CD14-positive monocyte (primary cell): Measurements from ENCODE around the gene PUDP. TPM values are rescaled to one million over a fixed set of nuclear protein-coding genes. Genes with fewer than 3 reads are reported as not detected.

Source experiments
- DNase-seq, 3 donors: peaks; one replicate each; pipeline ENCODE4 v3.0.0-alpha.2; 2011 to 2022
- H2AFZ ChIP-seq: 2 replicates; pipeline ENCODE4 v1.6.0; 2012; ENCODE audit warnings: mild to moderate bottlenecking, low read depth, low read length, inconsistent platforms; ENCODE audit not compliant: insufficient read depth, poor library complexity, severe bottlenecking
- H3K27ac ChIP-seq, 2 donors: 1 replicate in 1 of 2; 2 replicates in 1 of 2; pipeline ENCODE4 v1.5.1; 2012 to 2013; ENCODE audit warnings: low read length in 2 of 2, control low read depth in 1 of 2, inconsistent platforms in 1 of 2, low read depth in 1 of 2, mild to moderate bottlenecking in 1 of 2
- H3K27me3 ChIP-seq, 2 donors: one replicate each; pipeline versions ENCODE4 v1.6.0 to v1.6.1; 2011 to 2013; ENCODE audit warnings: low read length in 2 of 2; ENCODE audit not compliant: control insufficient read depth in 2 of 2, insufficient read depth in 2 of 2
- H3K36me3 ChIP-seq, 2 donors: replicated peaks in 1 of 2; 1 replicate in 1 of 2; 2 replicates in 1 of 2; pipeline versions ENCODE4 v1.5.1 to v1.6.1; 2012 to 2013; ENCODE audit warnings: low read length in 2 of 2, control low read depth in 1 of 2, inconsistent platforms in 1 of 2, mild to moderate bottlenecking in 1 of 2; ENCODE audit not compliant: insufficient read depth in 2 of 2, control insufficient read depth in 1 of 2
- H3K4me1 ChIP-seq, 2 donors: 1 replicate in 1 of 2; 2 replicates in 1 of 2; pipeline versions ENCODE4 v1.5.1 to v1.6.1; 2012 to 2013; ENCODE audit warnings: low read length in 2 of 2, control low read depth in 1 of 2, inconsistent platforms in 1 of 2, mild to moderate bottlenecking in 1 of 2, moderate library complexity in 1 of 2; ENCODE audit not compliant: insufficient read depth in 2 of 2, control insufficient read depth in 1 of 2
- H3K4me2 ChIP-seq: replicated peaks from 2 replicates; pipeline ENCODE3; 2012; ENCODE audit warnings: low read length, moderate library complexity, mild to moderate bottlenecking; ENCODE audit not compliant: poor library complexity, severe bottlenecking; ENCODE audit errors: extremely low read depth
- H3K4me3 ChIP-seq, 3 experiments: fragments of 200-600 bp in 1 of 3; sonication (generic) in 1 of 3; replicated peaks in 1 of 3; 1 replicate in 2 of 3; 2 replicates in 1 of 3; pipeline ENCODE4 v1.5.1; 2011 to 2013; ENCODE audit warnings: low read length in 3 of 3, mild to moderate bottlenecking in 3 of 3, control low read depth in 2 of 3, low read depth in 2 of 3, inconsistent platforms in 1 of 3, moderate library complexity in 1 of 3
- H3K79me2 ChIP-seq: 2 replicates; pipeline ENCODE4 v1.6.0; 2012; ENCODE audit warnings: mild to moderate bottlenecking, control low read depth, inconsistent platforms, low read length, moderate library complexity; ENCODE audit not compliant: insufficient read depth
- H3K9ac ChIP-seq: 2 replicates; pipeline ENCODE4 v1.6.0; 2017; ENCODE audit warnings: low read length, mild to moderate bottlenecking; ENCODE audit not compliant: insufficient read depth, poor library complexity, severe bottlenecking
- H3K9me3 ChIP-seq, 2 donors: replicated peaks in 1 of 2; 1 replicate in 1 of 2; 2 replicates in 1 of 2; pipeline versions ENCODE4 v1.5.1 to v1.6.1; 2012 to 2013; ENCODE audit warnings: low read length in 2 of 2, control low read depth in 1 of 2; ENCODE audit not compliant: control insufficient read depth in 1 of 2, insufficient read depth in 1 of 2
- H4K20me1 ChIP-seq: 2 replicates; pipeline ENCODE4 v1.6.0; 2012; ENCODE audit warnings: mild to moderate bottlenecking, low read length, control low read depth, moderate library complexity; ENCODE audit not compliant: insufficient read depth
- H3K27ac Mint-ChIP-seq, 7 donors: one replicate each; pipeline ENCODE4 v1.8.0; 2020; ENCODE audit warnings: mild to moderate bottlenecking in 7 of 7, mixed read lengths in 7 of 7, moderate library complexity in 6 of 7, inconsistent platforms in 2 of 7
- H3K27me3 Mint-ChIP-seq, 3 donors: one replicate each; pipeline ENCODE4 v1.8.0; 2021 to 2022; ENCODE audit warnings: low read depth in 3 of 3, mild to moderate bottlenecking in 3 of 3, mixed read lengths in 3 of 3, moderate library complexity in 3 of 3, inconsistent platforms in 1 of 3
- H3K36me3 Mint-ChIP-seq, 2 donors: one replicate each; pipeline ENCODE4 v1.8.0; 2020; ENCODE audit warnings: mixed read lengths in 2 of 2, inconsistent platforms in 1 of 2, mild to moderate bottlenecking in 1 of 2
- H3K4me1 Mint-ChIP-seq: one replicate; pipeline ENCODE4 v1.8.0; 2020; ENCODE audit warnings: mild to moderate bottlenecking, mixed read lengths
- H3K4me3 Mint-ChIP-seq, 2 donors: one replicate each; pipeline ENCODE4 v1.8.0; 2020; ENCODE audit warnings: mild to moderate bottlenecking in 2 of 2, mixed read lengths in 2 of 2, moderate library complexity in 1 of 2
- H3K9me3 Mint-ChIP-seq, 7 donors: one replicate each; pipeline ENCODE4 v1.8.0; 2020 to 2022; ENCODE audit warnings: mixed read lengths in 7 of 7, mild to moderate bottlenecking in 6 of 7, moderate library complexity in 6 of 7, inconsistent platforms in 2 of 7
- WGBS: methylation state at CpG from one replicate; pipeline ENCODE4 v1.1.5; 2013; ENCODE audit warnings: missing lambda C conversion rate; ENCODE audit not compliant: insufficient coverage; 5-methylcytosine and 5-hydroxymethylcytosine counted together
- intact Hi-C, 2 donors: fragments of 100-400 bp; cut with micrococcal nuclease; formaldehyde crosslinking; loops; one replicate each; pipeline versions ENCODE4 v1.15.0 to v1.15.1; 2023
- polyA plus RNA-seq, 3 donors: library from polyadenylated mRNA; depleted of rRNA in 1 of 3; unstranded in 2 of 3; stranded (reverse) in 1 of 3; fragments of 300-500 nt in 2 of 3; fragments of >200 nt in 1 of 3; fragmentation: Illumina TruSeq in 2 of 3; gene quantifications; 1 replicate in 2 of 3; 2 replicates in 1 of 3; pipeline ENCODE4 v1.2.3, GENCODE V29; 2012 to 2021
- TF ChIP-seq, protein P1 (sequence below): fragments of 200-600 bp; IDR thresholded peaks from one replicate; pipeline ENCODE4 v1.8.0; 2022; ENCODE audit warnings: antibody characterized with exemption, mild to moderate bottlenecking

The PUDP gene
- polyA plus RNA-seq, 3 donors = 21.4 to 49.5 (median 45.4) TPM

DNA sequence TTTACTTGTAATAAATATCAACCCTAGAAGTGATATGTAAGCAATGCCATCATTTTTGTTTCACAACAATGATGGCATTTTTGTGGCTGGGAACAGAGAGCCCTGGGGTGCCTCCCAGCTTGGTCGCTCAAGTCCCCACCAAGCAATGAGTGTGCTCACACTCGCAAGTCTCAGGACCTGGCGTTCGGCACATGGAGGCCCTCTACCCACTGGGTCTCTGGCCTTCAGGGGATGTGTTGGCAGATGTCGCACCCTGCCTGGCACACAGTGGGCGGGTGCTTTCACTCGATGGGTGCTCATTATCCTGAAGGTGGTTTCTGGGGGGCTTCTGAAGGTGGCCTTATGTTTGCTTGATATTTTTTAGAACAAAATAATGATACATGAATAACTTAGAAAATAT is 75.1 kb downstream of the PUDP start:
- H3K27ac Mint-ChIP-seq = peak overlapping the region in 1 of 7 donors; percentile 6
- no peak overlapping the region for H3K4me3 Mint-ChIP-seq
- H3K4me1 Mint-ChIP-seq = peaks cover 7% of the 10 kb centered on the region
- peaks cover 0 to 1% (median 0%) of the 10 kb centered on the region in 7 donors for H3K9me3 Mint-ChIP-seq
- Histone ChIP-seq H4K20me1 (peaks cover 45% of the 10 kb centered on the region), H3K4me3 (no peak overlapping the region), H2AFZ (no peak overlapping the region), H3K4me1 (peaks cover 0 to 7% of the 10 kb centered on the region in 2 donors), H3K9ac (no peak overlapping the region), H3K27me3 (no peaks in the 10 kb centered on the region), H3K9me3 (no peaks in the 10 kb centered on the region), H3K36me3 (peaks cover 22 to 73% of the 10 kb centered on the region in 2 donors), H3K4me2 (no peak overlapping the region), H3K27ac (no peak overlapping the region), H3K79me2 (peaks cover 7% of the 10 kb centered on the region)
- DNase-seq = no peak
- TF ChIP-seq, protein P1, sequence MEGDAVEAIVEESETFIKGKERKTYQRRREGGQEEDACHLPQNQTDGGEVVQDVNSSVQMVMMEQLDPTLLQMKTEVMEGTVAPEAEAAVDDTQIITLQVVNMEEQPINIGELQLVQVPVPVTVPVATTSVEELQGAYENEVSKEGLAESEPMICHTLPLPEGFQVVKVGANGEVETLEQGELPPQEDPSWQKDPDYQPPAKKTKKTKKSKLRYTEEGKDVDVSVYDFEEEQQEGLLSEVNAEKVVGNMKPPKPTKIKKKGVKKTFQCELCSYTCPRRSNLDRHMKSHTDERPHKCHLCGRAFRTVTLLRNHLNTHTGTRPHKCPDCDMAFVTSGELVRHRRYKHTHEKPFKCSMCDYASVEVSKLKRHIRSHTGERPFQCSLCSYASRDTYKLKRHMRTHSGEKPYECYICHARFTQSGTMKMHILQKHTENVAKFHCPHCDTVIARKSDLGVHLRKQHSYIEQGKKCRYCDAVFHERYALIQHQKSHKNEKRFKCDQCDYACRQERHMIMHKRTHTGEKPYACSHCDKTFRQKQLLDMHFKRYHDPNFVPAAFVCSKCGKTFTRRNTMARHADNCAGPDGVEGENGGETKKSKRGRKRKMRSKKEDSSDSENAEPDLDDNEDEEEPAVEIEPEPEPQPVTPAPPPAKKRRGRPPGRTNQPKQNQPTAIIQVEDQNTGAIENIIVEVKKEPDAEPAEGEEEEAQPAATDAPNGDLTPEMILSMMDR = no peak
- peaks cover 47 to 79% of the 10 kb centered on the region in 2 donors for H3K36me3 Mint-ChIP-seq
- intact Hi-C loops = no loop called here
- H3K27me3 Mint-ChIP-seq = peaks cover 0 to 1% (median 0%) of the 10 kb centered on the region in 3 donors
- no CpG with 5 or more reads among the region's 7 CpGs for WGBS

DNA sequence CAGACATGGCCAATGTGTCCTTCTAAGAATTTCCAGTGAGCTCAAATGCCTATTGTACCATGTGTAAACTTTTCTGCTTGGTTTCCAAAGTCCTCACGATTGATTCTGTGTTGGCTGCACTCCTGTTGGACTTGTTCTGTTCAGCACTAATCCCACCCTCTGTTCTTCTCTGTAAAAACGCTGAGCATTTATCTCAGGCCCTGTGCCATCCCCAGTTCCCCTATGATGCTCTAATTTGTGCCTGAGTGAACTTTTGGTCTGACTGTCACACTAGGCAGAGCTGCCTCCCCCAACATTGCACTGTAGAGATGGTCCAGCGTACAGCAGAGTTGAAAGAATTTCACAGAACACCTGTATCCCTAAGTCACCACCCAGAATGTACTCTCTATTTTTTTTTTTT is 76.6 kb downstream of the PUDP start:
- Histone ChIP-seq H3K4me2 (no peak overlapping the region), H4K20me1 (peaks cover 48% of the 10 kb centered on the region), H2AFZ (no peak overlapping the region), H3K9ac (no peak overlapping the region), H3K4me1 (peaks cover 0 to 7% of the 10 kb centered on the region in 2 donors), H3K79me2 (peaks cover 7% of the 10 kb centered on the region), H3K36me3 (peaks cover 17 to 73% of the 10 kb centered on the region in 2 donors), H3K9me3 (no peaks in the 10 kb centered on the region), H3K4me3 (no peak overlapping the region), H3K27me3 (no peaks in the 10 kb centered on the region), H3K27ac (no peak overlapping the region)
- no CpG with 5 or more reads among the region's 3 CpGs for WGBS
- H3K27ac Mint-ChIP-seq = no peak overlapping the region
- intact Hi-C loops = no loop called here
- H3K9me3 Mint-ChIP-seq = peaks cover 0 to 3% (median 0%) of the 10 kb centered on the region in 7 donors
- H3K27me3 Mint-ChIP-seq = peaks cover 0 to 1% (median 0%) of the 10 kb centered on the region in 3 donors
- H3K4me1 Mint-ChIP-seq = peaks cover 7% of the 10 kb centered on the region
- TF ChIP-seq, protein P1 = no peak
- H3K36me3 Mint-ChIP-seq = peaks cover 45 to 80% of the 10 kb centered on the region in 2 donors
- DNase-seq = no peak
- H3K4me3 Mint-ChIP-seq = no peak overlapping the region
